Ammon's horn (tissue), 1 donor: ENCODE results near the gene SAMD5.

ENCODE experiments used
- DNase-seq: peaks from one replicate; pipeline ENCODE4 v3.0.0-alpha.2; 2016; ENCODE audit warnings: low spot score

Gene SAMD5

GRCh38 chr6:147567141-147567805, 58.8 kb downstream of the SAMD5 start:
- DNase-seq, result no peak

- DNase-seq, result no peak
These were observed 61.3 kb downstream of the SAMD5 start for GRCh38 chr6:147569788-147570187.

- DNase-seq, result no peak
These were observed 62.2 kb downstream of the SAMD5 start for GRCh38 chr6:147570681-147571080.

GRCh38 chr6:147577488-147577887, 69.0 kb downstream of the SAMD5 start:
- DNase-seq, result no peak

GRCh38 chr6:147578159-147578558, 69.7 kb downstream of the SAMD5 start:
- DNase-seq, result no peak

- DNase-seq, result no peak
These were observed 70.4 kb downstream of the SAMD5 start for GRCh38 chr6:147578883-147579282.

- no peak for DNase-seq
These were observed 71.2 kb downstream of the SAMD5 start for GRCh38 chr6:147579667-147580066.

GRCh38 chr6:147582991-147583390, 74.5 kb downstream of the SAMD5 start:
- DNase-seq, result no peak

- DNase-seq, result no peak
These were observed 76.8 kb downstream of the SAMD5 start for GRCh38 chr6:147585256-147585655.

- peak; percentile 49 for DNase-seq
These were observed 77.6 kb downstream of the SAMD5 start for GRCh38 chr6:147586044-147586443.

GRCh38 chr6:147587907-147588306, 79.4 kb downstream of the SAMD5 start:
- DNase-seq, result no peak

- DNase-seq, result no peak
These were observed 80.0 kb downstream of the SAMD5 start for GRCh38 chr6:147588469-147588868.

- DNase-seq, result no peak
These were observed 81.3 kb downstream of the SAMD5 start for GRCh38 chr6:147589739-147590250.

- DNase-seq, result no peak
These were observed 87.5 kb downstream of the SAMD5 start for GRCh38 chr6:147595961-147596360.

- peak; percentile 10 for DNase-seq
These were observed 95.0 kb downstream of the SAMD5 start for GRCh38 chr6:147603392-147604081.

GRCh38 chr6:147604373-147604772, 95.9 kb downstream of the SAMD5 start:
- DNase-seq, result no peak

GRCh38 chr6:147611992-147612391, 103.5 kb downstream of the SAMD5 start:
- DNase-seq, result no peak

GRCh38 chr6:147614501-147614900, 106.0 kb downstream of the SAMD5 start:
- no peak for DNase-seq

GRCh38 chr6:147615659-147616456, 107.4 kb downstream of the SAMD5 start:
- DNase-seq, result no peak

GRCh38 chr6:147617366-147617765, 108.9 kb downstream of the SAMD5 start:
- no peak for DNase-seq

- DNase-seq, result no peak
These were observed 110.0 kb downstream of the SAMD5 start for GRCh38 chr6:147618457-147618856.

GRCh38 chr6:147618927-147619326, 110.4 kb downstream of the SAMD5 start:
- no peak for DNase-seq
